ENCODE measurements around the gene PTPRT. TPM values are rescaled to one million over a fixed set of nuclear protein-coding genes. Genes with fewer than 3 reads are reported as not detected.

PTPRT gene
- total RNA-seq, 4 donors from 2014 or later: under 0.01 to 0.64 (median 0.40) TPM

- Histone ChIP-seq H3K36me3 (no peaks in the 10 kb centered on the region), H3K27ac (no peak overlapping the region), H3K27me3 (no peaks in the 10 kb centered on the region), H3K4me1 (no peaks in the 10 kb centered on the region), H3K4me3 (no peak overlapping the region), H3K9me3 (no peaks in the 10 kb centered on the region)
- no peak for DNase-seq
- WGBS, 2 donors (ENCODE audit: low coverage in 1 of 2): 87 to 91% methylated on average over 6 to 9 of the region's 9 CpGs
- intact Hi-C loops (cut with DNase I; ENCODE audit: low total_unique reads): no loop called here
- no peak for TF ChIP-seq CTCF (IDR thresholded peaks at IDR 0.05)
- no peak for TF ChIP-seq EP300 (IDR thresholded peaks at IDR 0.05; ENCODE audit: low read depth)
- no peak for TF ChIP-seq POLR2A (IDR thresholded peaks at IDR 0.05)
- no peak for TF ChIP-seq POLR2AphosphoS5 (IDR thresholded peaks at IDR 0.05)
- in situ Hi-C loops (cut with MboI; ENCODE audit: low pct_ligation_motif_present in 1 of 4, low pct_unique_long_range_greater_than_20kb in 1 of 4, low sequenced_read_pairs in 3 of 4): no loop called here
These were observed 221.0 kb downstream of the PTPRT start for GRCh38 chr20:42968746-42969145.

DNA sequence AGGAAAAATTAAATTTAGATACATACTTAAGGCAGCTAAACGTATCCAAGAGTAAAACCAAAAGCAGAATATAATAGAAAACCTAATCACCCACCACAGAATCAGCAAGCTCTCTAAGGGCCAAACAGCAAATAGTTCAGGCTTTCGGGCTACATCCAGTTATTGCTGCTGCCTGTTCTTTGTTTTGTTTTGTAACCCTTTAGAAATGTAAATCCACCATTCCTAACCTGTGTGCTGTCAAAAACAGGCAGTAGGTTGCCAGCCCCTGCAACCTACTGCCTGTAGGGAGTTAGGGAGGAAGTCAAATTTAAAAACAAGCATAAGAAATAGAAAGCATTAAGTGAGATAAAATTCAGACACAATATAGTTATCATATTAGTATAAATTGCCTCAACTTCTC is 225.9 kb downstream of the PTPRT start:
- in situ Hi-C loops (cut with MboI; ENCODE audit: low pct_ligation_motif_present in 1 of 4, low pct_unique_long_range_greater_than_20kb in 1 of 4, low sequenced_read_pairs in 3 of 4): no loop called here
- no peak for TF ChIP-seq EP300 (IDR thresholded peaks at IDR 0.05; ENCODE audit: low read depth)
- no peak for TF ChIP-seq POLR2AphosphoS5 (IDR thresholded peaks at IDR 0.05)
- TF ChIP-seq POLR2A (IDR thresholded peaks at IDR 0.05): no peak
- TF ChIP-seq CTCF (IDR thresholded peaks at IDR 0.05): no peak
- no peak overlapping the region for H3K27ac ChIP-seq
- H3K9me3 ChIP-seq: no peaks in the 10 kb centered on the region
- no peaks in the 10 kb centered on the region for H3K27me3 ChIP-seq
- intact Hi-C loops (cut with DNase I; ENCODE audit: low total_unique reads): no loop called here
- no peak for DNase-seq
- no peaks in the 10 kb centered on the region for H3K4me1 ChIP-seq
- no peaks in the 10 kb centered on the region for H3K36me3 ChIP-seq
- WGBS, 2 donors (ENCODE audit: low coverage in 1 of 2): 33 to 40% methylated on average over 2 of the region's 2 CpGs
- H3K4me3 ChIP-seq: no peak overlapping the region

GRCh38 chr20:42961771-42962170 is 227.9 kb downstream of the PTPRT start:
- in situ Hi-C loops (cut with MboI; ENCODE audit: low pct_ligation_motif_present in 1 of 4, low pct_unique_long_range_greater_than_20kb in 1 of 4, low sequenced_read_pairs in 3 of 4): no loop called here
- 69% methylated on average over 5 to 6 of the region's 6 CpGs for WGBS, 2 donors (ENCODE audit: low coverage in 1 of 2)
- no peaks in the 10 kb centered on the region for H3K27me3 ChIP-seq
- H3K4me1 ChIP-seq: no peaks in the 10 kb centered on the region
- no peak for TF ChIP-seq CTCF (IDR thresholded peaks at IDR 0.05)
- H3K27ac ChIP-seq: no peak overlapping the region
- no peak for DNase-seq
- intact Hi-C loops (cut with DNase I; ENCODE audit: low total_unique reads): no loop called here
- H3K36me3 ChIP-seq: no peaks in the 10 kb centered on the region
- H3K4me3 ChIP-seq: no peak overlapping the region
- H3K9me3 ChIP-seq: no peaks in the 10 kb centered on the region

- no peak for TF ChIP-seq POLR2A (IDR thresholded peaks at IDR 0.05)
- TF ChIP-seq POLR2AphosphoS5 (IDR thresholded peaks at IDR 0.05): no peak
- no peak for TF ChIP-seq EP300 (IDR thresholded peaks at IDR 0.05; ENCODE audit: low read depth)
- TF ChIP-seq CTCF (IDR thresholded peaks at IDR 0.05): no peak
- Histone ChIP-seq H3K4me1 (no peaks in the 10 kb centered on the region), H3K27me3 (no peaks in the 10 kb centered on the region), H3K27ac (no peak overlapping the region), H3K9me3 (no peaks in the 10 kb centered on the region), H3K4me3 (no peak overlapping the region), H3K36me3 (no peaks in the 10 kb centered on the region)
- WGBS, 2 donors (ENCODE audit: low coverage in 1 of 2): 48 to 64% methylated on average over 2 of the region's 2 CpGs
- DNase-seq: no peak
- in situ Hi-C loops (cut with MboI; ENCODE audit: low pct_ligation_motif_present in 1 of 4, low pct_unique_long_range_greater_than_20kb in 1 of 4, low sequenced_read_pairs in 3 of 4): no loop called here
- intact Hi-C loops (cut with DNase I; ENCODE audit: low total_unique reads): no loop called here
These were observed 229.7 kb downstream of the PTPRT start for GRCh38 chr20:42959996-42960395.

Data from transverse colon (tissue), 4 donors.